SKM-1 (cell line): ENCODE data around the gene HBS1L.

Experiments
- DNase-seq: peaks from one replicate; lab custom pipeline; 2025; ENCODE audit not compliant: unreplicated experiment; lab: John Stamatoyannopoulos, UW

HBS1L gene

GRCh38 chr6:134921276-134921675, 133.3 kb downstream of the HBS1L start:
- DNase-seq = no peak

- no peak for DNase-seq
Observed at GRCh38 chr6:134920422-134920821, 134.2 kb downstream of the HBS1L start.

GRCh38 chr6:134918418-134918961, 136.1 kb downstream of the HBS1L start:
- no peak for DNase-seq

- DNase-seq = no peak
Observed at GRCh38 chr6:134911547-134911946, 143.1 kb downstream of the HBS1L start.

DNA sequence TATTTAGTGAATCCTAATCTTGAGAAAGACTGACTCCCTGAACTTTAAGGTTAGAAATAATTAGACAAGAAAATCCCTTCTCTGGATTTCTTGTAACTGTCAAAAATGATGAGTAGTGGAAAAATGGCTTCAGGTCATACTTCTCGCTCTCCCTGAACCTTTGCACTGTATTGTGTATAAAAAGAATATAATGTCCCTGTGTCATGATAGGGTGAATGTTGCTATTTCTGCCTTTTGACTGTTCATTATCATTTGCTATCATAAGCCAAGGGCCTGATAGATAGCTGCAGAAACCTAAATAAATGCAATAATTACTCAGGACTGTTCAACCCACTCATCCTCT, 144.1 kb downstream of the HBS1L start:
- no peak for DNase-seq
